Measurements from ENCODE around the gene SLC9A3. TPM values are rescaled to one million over a fixed set of nuclear protein-coding genes. Genes with fewer than 3 reads are reported as not detected.

The SLC9A3 gene
- total RNA-seq, 1 donor, result 1.8 TPM

DNA sequence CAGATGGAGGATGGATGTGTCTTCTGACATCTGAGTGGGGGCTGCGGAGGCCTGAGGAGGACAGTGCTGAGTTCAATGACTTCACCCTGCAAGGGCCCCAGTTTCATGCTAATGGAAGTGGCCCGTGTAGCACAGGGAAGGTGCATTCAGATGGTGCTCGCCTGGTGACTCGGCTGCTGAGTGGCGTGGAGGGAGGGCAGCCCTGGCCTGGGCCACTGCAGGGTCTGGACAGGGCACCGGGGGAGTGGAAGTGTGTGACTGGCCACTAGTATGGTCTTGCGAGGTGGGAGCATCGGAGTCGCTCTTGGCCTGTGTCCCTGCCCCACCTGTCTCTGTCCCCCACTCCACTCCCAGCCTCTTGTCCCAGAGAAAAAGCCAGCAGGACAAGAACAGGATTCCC is 1.7 kb upstream of the SLC9A3 start:
- TF ChIP-seq, protein P1, sequence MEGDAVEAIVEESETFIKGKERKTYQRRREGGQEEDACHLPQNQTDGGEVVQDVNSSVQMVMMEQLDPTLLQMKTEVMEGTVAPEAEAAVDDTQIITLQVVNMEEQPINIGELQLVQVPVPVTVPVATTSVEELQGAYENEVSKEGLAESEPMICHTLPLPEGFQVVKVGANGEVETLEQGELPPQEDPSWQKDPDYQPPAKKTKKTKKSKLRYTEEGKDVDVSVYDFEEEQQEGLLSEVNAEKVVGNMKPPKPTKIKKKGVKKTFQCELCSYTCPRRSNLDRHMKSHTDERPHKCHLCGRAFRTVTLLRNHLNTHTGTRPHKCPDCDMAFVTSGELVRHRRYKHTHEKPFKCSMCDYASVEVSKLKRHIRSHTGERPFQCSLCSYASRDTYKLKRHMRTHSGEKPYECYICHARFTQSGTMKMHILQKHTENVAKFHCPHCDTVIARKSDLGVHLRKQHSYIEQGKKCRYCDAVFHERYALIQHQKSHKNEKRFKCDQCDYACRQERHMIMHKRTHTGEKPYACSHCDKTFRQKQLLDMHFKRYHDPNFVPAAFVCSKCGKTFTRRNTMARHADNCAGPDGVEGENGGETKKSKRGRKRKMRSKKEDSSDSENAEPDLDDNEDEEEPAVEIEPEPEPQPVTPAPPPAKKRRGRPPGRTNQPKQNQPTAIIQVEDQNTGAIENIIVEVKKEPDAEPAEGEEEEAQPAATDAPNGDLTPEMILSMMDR (IDR thresholded peaks at IDR 0.05; ENCODE audit: insufficient read depth, low read length), result no peak
- DNase-seq (ENCODE audit: low read depth), result no peak

DNA sequence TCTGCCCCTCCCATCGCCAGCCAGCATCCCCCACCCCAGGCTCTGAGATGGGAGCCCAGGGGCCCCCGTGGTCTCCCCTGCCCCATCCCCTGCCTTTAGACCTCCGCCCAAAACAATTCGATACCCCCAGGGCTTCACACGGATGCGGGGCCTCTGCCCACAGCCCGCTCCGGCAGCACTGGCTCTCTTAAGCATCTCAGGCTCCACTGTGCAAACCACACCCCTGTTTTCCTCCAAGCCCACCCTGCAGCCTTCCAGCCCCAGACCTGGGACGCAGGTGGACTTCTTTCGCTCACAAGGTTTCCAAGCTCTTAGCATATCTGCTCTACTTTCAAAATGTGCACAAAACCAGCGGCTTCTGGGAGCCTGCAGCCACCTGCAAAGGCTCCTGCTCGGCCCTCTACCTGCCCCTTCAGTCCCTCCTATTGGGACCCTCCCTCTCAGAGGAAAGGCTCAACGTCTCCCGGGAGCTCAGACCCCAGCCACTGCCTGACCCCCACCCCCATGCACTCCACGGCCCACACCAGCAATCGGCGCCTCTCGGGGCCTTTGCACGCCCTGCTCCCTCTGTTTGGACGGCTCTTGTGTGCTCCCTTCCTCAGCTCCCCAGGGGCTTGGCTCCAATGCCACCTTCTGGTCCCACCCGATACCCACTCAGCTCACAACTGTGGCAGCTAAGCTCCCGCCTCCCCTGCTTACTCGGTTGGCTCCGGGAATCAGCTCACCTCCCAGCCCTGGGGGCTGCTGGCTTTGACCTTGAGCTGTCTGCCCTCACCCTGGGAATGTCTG is 918 bp upstream of the SLC9A3 start:
- DNase-seq (ENCODE audit: low read depth), result no peak
- H3K4me3 ChIP-seq (ENCODE audit: low read depth, low read length), result no peak overlapping the region
- TF ChIP-seq, protein P1 (IDR thresholded peaks at IDR 0.05; ENCODE audit: insufficient read depth, low read length), result no peak

More for the DNA sequence above, 1.7 kb upstream of the SLC9A3 start:
- H3K4me3 ChIP-seq (ENCODE audit: low read depth, low read length), result no peak overlapping the region

DNA sequence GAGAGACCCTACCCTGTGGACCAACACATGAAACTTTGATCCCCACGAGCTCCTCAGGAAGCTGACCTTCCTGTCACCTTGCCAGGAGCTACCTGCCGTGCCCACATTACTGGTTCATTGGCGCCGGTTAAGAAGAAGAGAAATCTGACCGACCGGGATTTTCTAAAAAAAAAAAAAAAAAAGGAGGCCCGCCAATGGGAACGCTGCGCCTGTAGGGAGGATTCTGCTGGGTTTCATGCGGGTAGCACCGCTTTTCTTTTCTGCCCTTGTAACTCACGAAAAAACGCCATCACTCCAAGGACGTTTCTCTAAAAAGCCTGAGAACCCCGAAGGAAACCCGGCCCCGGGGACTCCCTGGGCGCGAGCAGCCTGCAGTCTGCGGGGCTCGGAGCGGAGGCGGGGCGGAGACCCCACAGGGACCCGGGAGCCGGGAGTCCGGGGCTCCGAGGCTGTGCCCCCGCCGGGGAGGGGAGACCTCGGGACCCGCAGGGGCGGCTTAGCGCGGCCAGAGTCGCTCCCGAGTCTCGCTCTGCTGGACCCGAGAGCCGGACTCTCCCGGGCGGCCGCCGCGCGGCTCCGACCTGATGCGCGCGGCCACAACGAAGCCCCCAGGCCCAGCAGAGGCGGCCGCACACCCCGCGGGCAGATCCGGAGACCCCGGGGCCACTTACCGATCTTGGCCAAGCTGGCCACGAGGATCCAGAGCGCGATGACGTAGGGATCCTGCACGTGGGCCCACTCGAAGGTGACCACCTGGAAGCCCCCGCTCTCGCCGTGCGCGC is 617 bp downstream of the SLC9A3 start:
- TF ChIP-seq, protein P1 (IDR thresholded peaks at IDR 0.05; ENCODE audit: insufficient read depth, low read length), result no peak
- H3K4me3 ChIP-seq (ENCODE audit: low read depth, low read length), result no peak overlapping the region
- no peak for DNase-seq (ENCODE audit: low read depth)

DNA sequence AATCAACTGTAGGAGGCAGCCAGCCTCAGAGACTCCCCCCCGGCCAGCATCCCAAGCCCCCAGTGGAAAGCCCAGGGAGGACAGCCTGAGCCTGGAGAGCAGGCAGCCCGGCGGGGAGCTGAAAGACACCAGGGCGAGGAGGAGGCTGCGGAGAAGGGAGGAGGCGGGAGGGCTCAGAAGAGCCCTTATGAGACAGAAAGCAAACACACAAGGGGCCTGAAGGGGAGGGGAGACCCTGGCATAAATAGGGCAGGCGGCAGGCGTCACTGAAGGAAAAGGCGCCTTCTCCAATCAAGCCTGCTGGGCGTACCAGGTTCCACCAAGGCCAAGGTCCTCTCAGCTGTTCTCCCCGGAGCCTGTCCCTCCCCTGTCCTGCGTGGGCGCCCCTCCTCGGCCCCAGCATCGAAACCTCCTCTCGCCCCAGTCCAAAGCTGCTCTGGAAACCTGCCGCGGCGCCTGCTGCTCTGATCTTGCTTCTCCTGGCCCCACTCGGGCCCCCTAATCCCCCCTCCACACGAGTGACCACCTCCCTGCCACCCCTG is 1.3 kb downstream of the SLC9A3 start:
- DNase-seq (ENCODE audit: low read depth), result no peak
- TF ChIP-seq, protein P1 (IDR thresholded peaks at IDR 0.05; ENCODE audit: insufficient read depth, low read length), result no peak
- H3K4me3 ChIP-seq (ENCODE audit: low read depth, low read length), result no peak overlapping the region

DNA sequence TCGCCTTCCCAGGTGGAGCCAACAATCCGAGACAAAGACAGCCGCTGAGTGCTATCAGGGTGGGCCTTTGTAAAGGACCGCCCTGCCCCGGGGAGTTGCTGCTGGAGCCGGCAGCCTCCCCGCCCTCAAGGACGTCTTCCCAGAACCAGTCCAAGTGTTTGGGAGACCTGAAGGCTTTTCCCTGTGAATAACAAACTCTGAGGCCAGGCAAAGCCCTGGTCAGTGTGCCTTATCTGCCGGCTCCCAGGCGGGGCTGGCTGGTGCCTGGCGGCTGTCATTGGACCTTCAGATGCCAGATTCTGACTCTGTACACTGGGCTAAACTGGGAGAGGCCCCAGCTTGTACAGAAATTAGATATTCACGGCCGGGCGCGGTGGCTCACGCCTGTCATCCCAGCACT is 2.1 kb downstream of the SLC9A3 start:
- no peak overlapping the region for H3K4me3 ChIP-seq (ENCODE audit: low read depth, low read length)
- DNase-seq (ENCODE audit: low read depth), result no peak
- TF ChIP-seq, protein P1 (IDR thresholded peaks at IDR 0.05; ENCODE audit: insufficient read depth, low read length), result no peak

DNA sequence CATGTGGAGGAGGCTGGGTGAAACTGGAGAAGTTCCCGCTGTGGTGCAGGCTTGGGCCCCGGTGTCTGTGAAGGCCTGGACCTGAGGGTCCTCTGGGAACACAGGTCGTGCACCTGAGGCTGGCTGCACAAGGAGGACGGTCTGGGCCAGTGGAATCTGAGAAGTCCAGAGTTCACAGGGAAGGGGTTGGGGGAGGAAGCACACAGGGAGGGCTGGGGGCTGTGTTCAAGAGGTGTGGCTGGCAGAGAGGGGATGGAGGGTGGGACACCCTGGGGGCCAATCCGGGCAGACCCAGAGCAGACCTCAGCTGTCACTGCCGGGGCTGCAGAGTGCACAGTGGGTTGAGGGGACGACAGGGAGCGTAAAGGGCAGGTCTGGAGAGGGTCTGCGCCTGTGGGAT is 2.6 kb downstream of the SLC9A3 start:
- H3K4me3 ChIP-seq (ENCODE audit: low read depth, low read length), result no peak overlapping the region
- TF ChIP-seq, protein P1 (IDR thresholded peaks at IDR 0.05; ENCODE audit: insufficient read depth, low read length), result no peak
- DNase-seq (ENCODE audit: low read depth), result no peak
